Measurements from ENCODE around the gene ALG14. TPM values are rescaled to one million over a fixed set of nuclear protein-coding genes. Genes with fewer than 3 reads are reported as not detected.

Gene ALG14
- total RNA-seq, 1 donor from 2014 or later, result 2.4 TPM

- intact Hi-C loops (cut with micrococcal nuclease), result no loop called here
Observed at GRCh38 chr1:94988356-94988755, 84.4 kb downstream of the ALG14 start.

- intact Hi-C loops (cut with micrococcal nuclease), result no loop called here
Observed at GRCh38 chr1:94986783-94987182, 86.0 kb downstream of the ALG14 start.

- intact Hi-C loops (cut with micrococcal nuclease), result no loop called here
Observed at GRCh38 chr1:94983171-94983739, 89.5 kb downstream of the ALG14 start.

- intact Hi-C loops (cut with micrococcal nuclease), result no loop called here
Observed at GRCh38 chr1:94982398-94982797, 90.4 kb downstream of the ALG14 start.

GRCh38 chr1:94981575-94981973, 91.2 kb downstream of the ALG14 start:
- intact Hi-C loops (cut with micrococcal nuclease), result no loop called here

GRCh38 chr1:94980582-94981574, 91.9 kb downstream of the ALG14 start:
- intact Hi-C loops (cut with micrococcal nuclease), result no loop called here

GRCh38 chr1:94979656-94980581, 92.8 kb downstream of the ALG14 start:
- intact Hi-C loops (cut with micrococcal nuclease), result no loop called here

GRCh38 chr1:94979131-94979530, 93.6 kb downstream of the ALG14 start:
- intact Hi-C loops (cut with micrococcal nuclease), result no loop called here

GRCh38 chr1:94978401-94978800, 94.3 kb downstream of the ALG14 start:
- intact Hi-C loops (cut with micrococcal nuclease), result no loop called here

- intact Hi-C loops (cut with micrococcal nuclease), result no loop called here
Observed at GRCh38 chr1:94976971-94977548, 95.7 kb downstream of the ALG14 start.

GRCh38 chr1:94974824-94975223, 97.9 kb downstream of the ALG14 start:
- intact Hi-C loops (cut with micrococcal nuclease), result no loop called here

- intact Hi-C loops (cut with micrococcal nuclease), result no loop called here
Observed at GRCh38 chr1:94974241-94974640, 98.5 kb downstream of the ALG14 start.

GRCh38 chr1:94973309-94973922, 99.3 kb downstream of the ALG14 start:
- intact Hi-C loops (cut with micrococcal nuclease), result no loop called here

GRCh38 chr1:94971491-94971924, 101.2 kb downstream of the ALG14 start:
- intact Hi-C loops (cut with micrococcal nuclease), result no loop called here

- intact Hi-C loops (cut with micrococcal nuclease), result no loop called here
Observed at GRCh38 chr1:94970783-94971182, 102.0 kb downstream of the ALG14 start.

GRCh38 chr1:94969137-94969536, 103.6 kb downstream of the ALG14 start:
- intact Hi-C loops (cut with micrococcal nuclease), result loop anchor here (10.0 kb wide), 1 partner anchor 1756 kb away; the partner anchor contains the start of gene PTBP2

- intact Hi-C loops (cut with micrococcal nuclease), result loop anchor here (10.0 kb wide), 1 partner anchor 1759 kb away; the partner anchor contains the start of gene PTBP2
Observed at GRCh38 chr1:94966033-94966432, 106.7 kb downstream of the ALG14 start.

GRCh38 chr1:94963864-94964263, 108.9 kb downstream of the ALG14 start:
- intact Hi-C loops (cut with micrococcal nuclease), result loop anchor here (1.0 to 10.0 kb wide), 8 partner anchors 37 to 1761 kb away; partner anchors contain the start of genes ABCD3, ALG14, CNN3 and GCLM

- intact Hi-C loops (cut with micrococcal nuclease), result loop anchor here (1.0 to 10.0 kb wide), 9 partner anchors 36 to 1762 kb away; partner anchors contain the start of genes ABCD3, ALG14, CNN3 and GCLM
Observed at GRCh38 chr1:94962409-94963265, 110.1 kb downstream of the ALG14 start.
